ENCODE measurements around the gene SPAG16. TPM values are rescaled to one million over a fixed set of nuclear protein-coding genes. Genes with fewer than 3 reads are reported as not detected.

Gene SPAG16
- polyA plus RNA-seq, 2 of the 4 experiments (the other 2 are of a cell fraction) = 19.1 to 27.6 TPM

DNA sequence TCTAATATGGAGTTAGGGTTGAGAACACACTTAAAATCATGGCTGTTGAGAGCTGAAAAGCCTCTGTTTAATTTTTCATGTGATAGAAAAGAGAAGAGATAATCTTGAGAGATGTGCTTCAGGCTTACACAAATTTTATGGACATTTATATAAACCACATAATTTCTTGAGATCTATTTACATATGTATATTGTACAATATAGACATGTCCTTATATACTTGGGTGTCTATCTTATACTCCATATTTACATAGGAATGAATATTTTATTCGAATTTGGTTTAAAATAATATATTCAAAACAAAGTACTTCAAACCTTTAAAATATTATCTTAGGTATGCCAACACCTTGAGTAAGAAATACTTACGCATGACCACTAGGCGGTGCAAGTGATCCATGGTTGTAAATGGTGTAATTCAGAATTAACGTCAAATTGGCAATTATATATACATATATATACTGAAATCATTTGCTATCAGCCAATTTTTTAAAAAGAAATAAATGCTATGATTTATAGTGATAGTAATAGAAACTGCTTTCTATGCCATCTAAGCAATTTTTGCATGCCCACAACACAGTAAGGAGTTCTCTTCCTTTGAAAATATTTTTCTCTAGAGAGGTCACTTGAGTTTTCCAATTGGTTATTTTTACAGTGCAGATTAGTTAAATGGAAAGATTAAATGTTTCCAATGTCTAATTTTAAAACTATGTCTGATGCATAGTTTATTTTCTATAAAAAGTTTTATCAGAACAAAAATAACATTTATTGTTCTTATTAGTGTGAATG is 37.6 kb upstream of the SPAG16 start:
- Histone ChIP-seq H3K4me2 (no peak overlapping the region), H3K4me1 (peaks cover under 1% of the 10 kb centered on the region; the same call in 2 of the 3 replicates), H3K9me3 (no peaks in the 10 kb centered on the region), H3K4me3 (no peak overlapping the region), H3K27ac (no peak overlapping the region)
- ATAC-seq = peak in 1 of 2 experiments; percentile 70; a peak in 3 of 6 replicates
- peak; percentile 87 to 88 for TF ChIP-seq RAD21 (conservative IDR thresholded peaks at IDR 0.05 in 1 of 2, IDR thresholded peaks at IDR 0.05 in 1 of 2)
- TF ChIP-seq ZC3H11A (IDR thresholded peaks at IDR 0.05) = no peak
- TF ChIP-seq SMC3 (IDR thresholded peaks at IDR 0.05) = peak; percentile 69
- TF ChIP-seq, protein P1, sequence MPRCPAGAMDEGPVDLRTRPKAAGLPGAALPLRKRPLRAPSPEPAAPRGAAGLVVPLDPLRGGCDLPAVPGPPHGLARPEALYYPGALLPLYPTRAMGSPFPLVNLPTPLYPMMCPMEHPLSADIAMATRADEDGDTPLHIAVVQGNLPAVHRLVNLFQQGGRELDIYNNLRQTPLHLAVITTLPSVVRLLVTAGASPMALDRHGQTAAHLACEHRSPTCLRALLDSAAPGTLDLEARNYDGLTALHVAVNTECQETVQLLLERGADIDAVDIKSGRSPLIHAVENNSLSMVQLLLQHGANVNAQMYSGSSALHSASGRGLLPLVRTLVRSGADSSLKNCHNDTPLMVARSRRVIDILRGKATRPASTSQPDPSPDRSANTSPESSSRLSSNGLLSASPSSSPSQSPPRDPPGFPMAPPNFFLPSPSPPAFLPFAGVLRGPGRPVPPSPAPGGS (IDR thresholded peaks at IDR 0.05) = no peak
- TF ChIP-seq, protein P2, sequence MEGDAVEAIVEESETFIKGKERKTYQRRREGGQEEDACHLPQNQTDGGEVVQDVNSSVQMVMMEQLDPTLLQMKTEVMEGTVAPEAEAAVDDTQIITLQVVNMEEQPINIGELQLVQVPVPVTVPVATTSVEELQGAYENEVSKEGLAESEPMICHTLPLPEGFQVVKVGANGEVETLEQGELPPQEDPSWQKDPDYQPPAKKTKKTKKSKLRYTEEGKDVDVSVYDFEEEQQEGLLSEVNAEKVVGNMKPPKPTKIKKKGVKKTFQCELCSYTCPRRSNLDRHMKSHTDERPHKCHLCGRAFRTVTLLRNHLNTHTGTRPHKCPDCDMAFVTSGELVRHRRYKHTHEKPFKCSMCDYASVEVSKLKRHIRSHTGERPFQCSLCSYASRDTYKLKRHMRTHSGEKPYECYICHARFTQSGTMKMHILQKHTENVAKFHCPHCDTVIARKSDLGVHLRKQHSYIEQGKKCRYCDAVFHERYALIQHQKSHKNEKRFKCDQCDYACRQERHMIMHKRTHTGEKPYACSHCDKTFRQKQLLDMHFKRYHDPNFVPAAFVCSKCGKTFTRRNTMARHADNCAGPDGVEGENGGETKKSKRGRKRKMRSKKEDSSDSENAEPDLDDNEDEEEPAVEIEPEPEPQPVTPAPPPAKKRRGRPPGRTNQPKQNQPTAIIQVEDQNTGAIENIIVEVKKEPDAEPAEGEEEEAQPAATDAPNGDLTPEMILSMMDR (IDR thresholded peaks at IDR 0.05) = peak; percentile 95
- POLR2A ChIA-PET = no interaction called here
- no peak for FAIRE-seq
- CTCF ChIA-PET = interaction anchor here (0.6 to 1.7 kb wide), 3 partner anchors 11 to 560 kb away, joined by 3 to 4 read pairs (median 3); no protein-coding TSS in a partner anchor
- peak in 1 of 2 experiments; percentile 58 for DNase-seq (ENCODE audit: low read depth in 1 of 2, low spot score in 1 of 2)
- 2% methylated on average over 4 of the region's 4 CpGs for WGBS (ENCODE audit: missing lambda C conversion rate)

DNA sequence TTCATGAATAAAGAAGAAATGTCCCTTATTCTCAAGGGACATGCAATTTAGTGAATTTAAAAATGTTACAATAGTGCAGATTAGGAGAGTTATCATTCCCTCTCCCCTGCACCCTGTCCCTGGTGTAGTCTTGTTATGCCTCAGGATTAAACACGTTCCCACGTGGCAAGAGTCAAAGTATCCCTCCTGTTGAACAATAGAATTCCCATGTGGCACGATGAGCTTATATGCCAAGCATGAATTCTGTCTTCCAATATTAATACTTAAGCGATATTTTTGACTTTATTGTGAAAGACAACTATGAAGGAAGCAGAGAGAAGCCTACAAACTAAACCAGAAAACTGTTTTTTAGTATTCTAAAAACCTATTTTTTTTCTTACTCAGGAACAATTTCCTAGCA is 36.7 kb upstream of the SPAG16 start:
- TF ChIP-seq GATA3 (IDR thresholded peaks at IDR 0.05; ENCODE audit: borderline replicate concordance) (no peak), POLR2A (IDR thresholded peaks at IDR 0.05; ENCODE audit: low read length) (no peak), MAFK (IDR thresholded peaks at IDR 0.05; ENCODE audit: partially characterized antibody) (no peak), POLR2AphosphoS2 (conservative IDR thresholded peaks at IDR 0.05; ENCODE audit: low read length) (no peak), HOXB13 (CRISPR knock-in tag; IDR thresholded peaks at IDR 0.05; ENCODE audit: low read depth) (no peak), MAZ (IDR thresholded peaks at IDR 0.05; ENCODE audit: borderline replicate concordance, low read depth, low read length) (no peak), NFE2L2 (conservative IDR thresholded peaks at IDR 0.05; ENCODE audit: low read length) (no peak), SMC3 (IDR thresholded peaks at IDR 0.05) (no peak), EHF (CRISPR knock-in tag; IDR thresholded peaks at IDR 0.05) (no peak), FOSL2 (IDR thresholded peaks at IDR 0.05) (no peak), FOSL2 (CRISPR knock-in tag; IDR thresholded peaks at IDR 0.05) (no peak), HOXB5 (CRISPR knock-in tag; IDR thresholded peaks at IDR 0.05) (no peak), FOXS1 (CRISPR knock-in tag; IDR thresholded peaks at IDR 0.05) (no peak), RFX5 (IDR thresholded peaks at IDR 0.05) (no peak), CBX8 (IDR thresholded peaks at IDR 0.05) (no peak), CEBPB (IDR thresholded peaks at IDR 0.05) (no peak), EHMT2 (IDR thresholded peaks at IDR 0.05; ENCODE audit: low read depth) (no peak), NR3C1 (IDR thresholded peaks at IDR 0.05) (no peak)
- TF ChIP-seq, protein P3, sequence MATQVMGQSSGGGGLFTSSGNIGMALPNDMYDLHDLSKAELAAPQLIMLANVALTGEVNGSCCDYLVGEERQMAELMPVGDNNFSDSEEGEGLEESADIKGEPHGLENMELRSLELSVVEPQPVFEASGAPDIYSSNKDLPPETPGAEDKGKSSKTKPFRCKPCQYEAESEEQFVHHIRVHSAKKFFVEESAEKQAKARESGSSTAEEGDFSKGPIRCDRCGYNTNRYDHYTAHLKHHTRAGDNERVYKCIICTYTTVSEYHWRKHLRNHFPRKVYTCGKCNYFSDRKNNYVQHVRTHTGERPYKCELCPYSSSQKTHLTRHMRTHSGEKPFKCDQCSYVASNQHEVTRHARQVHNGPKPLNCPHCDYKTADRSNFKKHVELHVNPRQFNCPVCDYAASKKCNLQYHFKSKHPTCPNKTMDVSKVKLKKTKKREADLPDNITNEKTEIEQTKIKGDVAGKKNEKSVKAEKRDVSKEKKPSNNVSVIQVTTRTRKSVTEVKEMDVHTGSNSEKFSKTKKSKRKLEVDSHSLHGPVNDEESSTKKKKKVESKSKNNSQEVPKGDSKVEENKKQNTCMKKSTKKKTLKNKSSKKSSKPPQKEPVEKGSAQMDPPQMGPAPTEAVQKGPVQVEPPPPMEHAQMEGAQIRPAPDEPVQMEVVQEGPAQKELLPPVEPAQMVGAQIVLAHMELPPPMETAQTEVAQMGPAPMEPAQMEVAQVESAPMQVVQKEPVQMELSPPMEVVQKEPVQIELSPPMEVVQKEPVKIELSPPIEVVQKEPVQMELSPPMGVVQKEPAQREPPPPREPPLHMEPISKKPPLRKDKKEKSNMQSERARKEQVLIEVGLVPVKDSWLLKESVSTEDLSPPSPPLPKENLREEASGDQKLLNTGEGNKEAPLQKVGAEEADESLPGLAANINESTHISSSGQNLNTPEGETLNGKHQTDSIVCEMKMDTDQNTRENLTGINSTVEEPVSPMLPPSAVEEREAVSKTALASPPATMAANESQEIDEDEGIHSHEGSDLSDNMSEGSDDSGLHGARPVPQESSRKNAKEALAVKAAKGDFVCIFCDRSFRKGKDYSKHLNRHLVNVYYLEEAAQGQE (IDR thresholded peaks at IDR 0.05) = no peak
- TF ChIP-seq, protein P4, sequence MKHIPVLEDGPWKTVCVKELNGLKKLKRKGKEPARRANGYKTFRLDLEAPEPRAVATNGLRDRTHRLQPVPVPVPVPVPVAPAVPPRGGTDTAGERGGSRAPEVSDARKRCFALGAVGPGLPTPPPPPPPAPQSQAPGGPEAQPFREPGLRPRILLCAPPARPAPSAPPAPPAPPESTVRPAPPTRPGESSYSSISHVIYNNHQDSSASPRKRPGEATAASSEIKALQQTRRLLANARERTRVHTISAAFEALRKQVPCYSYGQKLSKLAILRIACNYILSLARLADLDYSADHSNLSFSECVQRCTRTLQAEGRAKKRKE (CRISPR knock-in tag; IDR thresholded peaks at IDR 0.05; ENCODE audit: low read depth) = no peak
- TF ChIP-seq, protein P5, sequence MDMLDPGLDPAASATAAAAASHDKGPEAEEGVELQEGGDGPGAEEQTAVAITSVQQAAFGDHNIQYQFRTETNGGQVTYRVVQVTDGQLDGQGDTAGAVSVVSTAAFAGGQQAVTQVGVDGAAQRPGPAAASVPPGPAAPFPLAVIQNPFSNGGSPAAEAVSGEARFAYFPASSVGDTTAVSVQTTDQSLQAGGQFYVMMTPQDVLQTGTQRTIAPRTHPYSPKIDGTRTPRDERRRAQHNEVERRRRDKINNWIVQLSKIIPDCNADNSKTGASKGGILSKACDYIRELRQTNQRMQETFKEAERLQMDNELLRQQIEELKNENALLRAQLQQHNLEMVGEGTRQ (IDR thresholded peaks at IDR 0.05) = no peak
- no peak overlapping the region for H3K4me3 ChIP-seq
- FAIRE-seq (no peak), ATAC-seq (no peak), DNase-seq (ENCODE audit: low read depth in 1 of 2, low spot score in 1 of 2) (no peak)
- 65% methylated on average over 4 of the region's 4 CpGs for WGBS (ENCODE audit: missing lambda C conversion rate)
- no peak overlapping the region for H3K27ac ChIP-seq
- POLR2A ChIA-PET = no interaction called here
- CTCF ChIA-PET = interaction anchor here (1.7 kb wide), 1 partner anchor 561 kb away, joined by 3 read pairs; no protein-coding TSS in a partner anchor
- peaks cover 7% of the 10 kb centered on the region; the same call in 2 of the 3 replicates for H3K4me1 ChIP-seq
- H3K9me3 ChIP-seq = no peaks in the 10 kb centered on the region
- no peak overlapping the region for H3K4me2 ChIP-seq

Data from A549 (cell line).